Measurements from ENCODE around the gene ECHS1.

- TF ChIP-seq, protein P1, sequence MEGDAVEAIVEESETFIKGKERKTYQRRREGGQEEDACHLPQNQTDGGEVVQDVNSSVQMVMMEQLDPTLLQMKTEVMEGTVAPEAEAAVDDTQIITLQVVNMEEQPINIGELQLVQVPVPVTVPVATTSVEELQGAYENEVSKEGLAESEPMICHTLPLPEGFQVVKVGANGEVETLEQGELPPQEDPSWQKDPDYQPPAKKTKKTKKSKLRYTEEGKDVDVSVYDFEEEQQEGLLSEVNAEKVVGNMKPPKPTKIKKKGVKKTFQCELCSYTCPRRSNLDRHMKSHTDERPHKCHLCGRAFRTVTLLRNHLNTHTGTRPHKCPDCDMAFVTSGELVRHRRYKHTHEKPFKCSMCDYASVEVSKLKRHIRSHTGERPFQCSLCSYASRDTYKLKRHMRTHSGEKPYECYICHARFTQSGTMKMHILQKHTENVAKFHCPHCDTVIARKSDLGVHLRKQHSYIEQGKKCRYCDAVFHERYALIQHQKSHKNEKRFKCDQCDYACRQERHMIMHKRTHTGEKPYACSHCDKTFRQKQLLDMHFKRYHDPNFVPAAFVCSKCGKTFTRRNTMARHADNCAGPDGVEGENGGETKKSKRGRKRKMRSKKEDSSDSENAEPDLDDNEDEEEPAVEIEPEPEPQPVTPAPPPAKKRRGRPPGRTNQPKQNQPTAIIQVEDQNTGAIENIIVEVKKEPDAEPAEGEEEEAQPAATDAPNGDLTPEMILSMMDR (IDR thresholded peaks at IDR 0.05 in 2 of 3, conservative IDR thresholded peaks at IDR 0.05 in 1 of 3; ENCODE audit: borderline replicate concordance in 1 of 3, insufficient read depth in 1 of 3, low read depth in 2 of 3, low read length in 2 of 3), result no peak
- no peak for TF ChIP-seq MAX (IDR thresholded peaks at IDR 0.05)
Measured at GRCh38 chr10:133344236-133344635, 28.9 kb downstream of the ECHS1 start.
